IMR-90 (cell line): Measurements from ENCODE around the gene TOX3. TPM values are rescaled to one million over a fixed set of nuclear protein-coding genes. Genes with fewer than 3 reads are reported as not detected.

Source experiments
- ATAC-seq: fragments of 200-7000 bp; cut with Tn5 transposase; 2 replicates; pipeline ENCODE4 v1.9.1; 2020; ENCODE audit warnings: low read depth, mild to moderate bottlenecking, moderate library complexity
- BruUV-seq: library from RNA; stranded (reverse); fragments of 400-500 nt; replicated peaks from 2 replicates; lab custom pipeline; 2021; lab: Mats Ljungman, UMichigan
- CTCF ChIA-PET: fragments of 300-600 bp; formaldehyde crosslinking; extraction: SDS; loops from one replicate; lab custom pipeline; 2021; ENCODE audit warnings: antibody characterized with exemption; lab: Yijun Ruan, JAX
- POLR2A ChIA-PET: fragments of 300-600 bp; sonication (Branson Sonifier 250); formaldehyde crosslinking; loops from one replicate; lab custom pipeline; 2022; ENCODE audit warnings: antibody characterized with exemption; ENCODE audit not compliant: unreplicated experiment; lab: Charles Lee
- DNase-seq: peaks from one replicate; pipeline ENCODE4 v3.0.0; 2013
- H2AFZ ChIP-seq: replicated peaks from 2 replicates; pipeline ENCODE3; 2013; ENCODE audit warnings: low read length, mild to moderate bottlenecking; ENCODE audit not compliant: poor library complexity
- H2AK5ac ChIP-seq: 2 replicates; pipeline ENCODE4 v1.6.1; 2013; ENCODE audit warnings: low read depth, low read length, inconsistent platforms
- H2AK9ac ChIP-seq: replicated peaks from 2 replicates; pipeline ENCODE3; 2013; ENCODE audit warnings: mild to moderate bottlenecking, low read depth, low read length, moderate library complexity; ENCODE audit not compliant: poor library complexity
- H2BK120ac ChIP-seq: 2 replicates; pipeline ENCODE4 v1.6.1; 2013; ENCODE audit warnings: low read depth, low read length, inconsistent platforms
- H2BK15ac ChIP-seq: 3 replicates; pipeline ENCODE4 v1.6.1; 2013; ENCODE audit warnings: low read depth, low read length, inconsistent platforms
- H2BK20ac ChIP-seq: 2 replicates; pipeline ENCODE4 v1.6.1; 2013; ENCODE audit warnings: low read depth, mild to moderate bottlenecking, inconsistent platforms, low read length, moderate library complexity
- H2BK5ac ChIP-seq: 2 replicates; pipeline ENCODE4 v1.6.1; 2013; ENCODE audit warnings: mild to moderate bottlenecking, low read depth, low read length, inconsistent platforms; ENCODE audit not compliant: poor library complexity, severe bottlenecking
- H3K14ac ChIP-seq: replicated peaks from 2 replicates; pipeline ENCODE4 v1.6.1; 2013; ENCODE audit warnings: low read depth, low read length, inconsistent platforms
- H3K18ac ChIP-seq: 2 replicates; pipeline ENCODE4 v1.6.1; 2013; ENCODE audit warnings: low read depth, low read length, control low read depth
- H3K23ac ChIP-seq: 2 replicates; pipeline ENCODE4 v1.6.1; 2013; ENCODE audit warnings: low read depth, low read length, inconsistent platforms
- H3K27ac ChIP-seq: 2 replicates; pipeline ENCODE4 v1.5.1; 2013; ENCODE audit warnings: mild to moderate bottlenecking, control low read depth, low read length; ENCODE audit not compliant: insufficient read depth
- H3K27me3 ChIP-seq: 2 replicates; pipeline ENCODE4 v1.6.1; 2013; ENCODE audit warnings: low read length; ENCODE audit not compliant: control insufficient read depth, insufficient read depth
- H3K36me3 ChIP-seq: 2 replicates; pipeline ENCODE4 v1.6.1; 2013; ENCODE audit warnings: low read length, mixed read lengths; ENCODE audit not compliant: control insufficient read depth, insufficient read depth
- H3K4ac ChIP-seq: 2 replicates; pipeline ENCODE4 v1.6.1; 2013; ENCODE audit warnings: low read depth, low read length, inconsistent platforms
- H3K4me1 ChIP-seq: 2 replicates; pipeline ENCODE4 v1.6.1; 2013; ENCODE audit warnings: low read length, mixed read lengths; ENCODE audit not compliant: control insufficient read depth, insufficient read depth
- H3K4me2 ChIP-seq: 2 replicates; pipeline ENCODE4 v1.6.1; 2013; ENCODE audit warnings: low read depth, mild to moderate bottlenecking, control low read depth, low read length, moderate library complexity
- H3K4me3 ChIP-seq: 2 replicates; pipeline ENCODE4 v1.5.1; 2013; ENCODE audit warnings: low read depth, mild to moderate bottlenecking, control low read depth, low read length, moderate library complexity; ENCODE audit not compliant: insufficient read depth
- H3K56ac ChIP-seq: 2 replicates; pipeline ENCODE4 v1.6.1; 2013; ENCODE audit warnings: low read length, inconsistent platforms; ENCODE audit not compliant: insufficient read depth; ENCODE audit errors: extremely low read depth
- H3K79me1 ChIP-seq, 2 experiments: 2 replicates each; pipeline ENCODE4 v1.6.1; 2013; ENCODE audit warnings: low read length in 2 of 2, inconsistent platforms in 1 of 2, low read depth in 1 of 2
- H3K9ac ChIP-seq: 2 replicates; pipeline ENCODE4 v1.6.1; 2013; ENCODE audit warnings: low read depth, low read length, control low read depth
- H3K9me1 ChIP-seq: 2 replicates; pipeline ENCODE4 v1.6.1; 2013; ENCODE audit warnings: low read length, inconsistent platforms; ENCODE audit not compliant: insufficient read depth
- H3K9me3 ChIP-seq: 2 replicates; pipeline ENCODE4 v1.6.1; 2013; ENCODE audit warnings: low read length; ENCODE audit not compliant: control insufficient read depth, insufficient read depth
- H4K20me1 ChIP-seq: 2 replicates; pipeline ENCODE4 v1.6.1; 2013; ENCODE audit warnings: low read length, inconsistent platforms; ENCODE audit not compliant: insufficient read depth
- H4K5ac ChIP-seq: 2 replicates; pipeline ENCODE4 v1.6.1; 2013; ENCODE audit warnings: mild to moderate bottlenecking, low read depth, low read length, control low read depth
- H4K8ac ChIP-seq, 2 experiments: 2 replicates each; pipeline ENCODE4 v1.6.1; 2013; ENCODE audit warnings: low read depth in 2 of 2, low read length in 2 of 2, control low read depth in 1 of 2, inconsistent platforms in 1 of 2
- H4K91ac ChIP-seq: 2 replicates; pipeline ENCODE4 v1.6.1; 2013; ENCODE audit warnings: low read depth, low read length, inconsistent platforms; ENCODE audit not compliant: insufficient read depth
- CHD1 ChIP-seq: IDR thresholded peaks from 2 replicates; pipeline ENCODE4 v1.6.1; 2012; ENCODE audit warnings: low read depth, low read length, improper control_type of control experiment
- CTCF ChIP-seq: conservative IDR thresholded peaks from 2 replicates; pipeline ENCODE4 v1.5.1; 2012; ENCODE audit warnings: mild to moderate bottlenecking, low read depth, low read length, improper control_type of control experiment
- MAZ ChIP-seq: IDR thresholded peaks from 2 replicates; pipeline ENCODE4 v1.6.1; 2012; ENCODE audit warnings: low read depth, mild to moderate bottlenecking, low read length, improper control_type of control experiment, moderate library complexity, borderline replicate concordance
- NFE2L2 ChIP-seq: fragments of 150-350 bp; IDR thresholded peaks from 2 replicates; pipeline ENCODE4 v1.6.1; 2016; ENCODE audit warnings: low read depth, mild to moderate bottlenecking, low read length
- RFX5 ChIP-seq: IDR thresholded peaks from 2 replicates; pipeline ENCODE4 v1.8.0; 2012; ENCODE audit warnings: low read depth, mild to moderate bottlenecking, low read length, moderate library complexity
- SMC3 ChIP-seq: fragments of 150-350 bp; IDR thresholded peaks from 2 replicates; pipeline ENCODE4 v1.6.1; 2016; ENCODE audit warnings: low read depth, mild to moderate bottlenecking, antibody characterized with exemption, low read length, moderate library complexity
- dilution Hi-C: fragments of 300-500 bp; cut with HindIII; formaldehyde crosslinking; loops from one replicate; pipeline ENCODE4 v1.14.3; 2018; ENCODE audit warnings: low sequenced_read_pairs; ENCODE audit not compliant: unreplicated experiment
- in situ Hi-C: fragments of 300-500 bp; cut with MboI; formaldehyde crosslinking; loops from 3 replicates; pipeline ENCODE4 v1.14.3; 2019; ENCODE audit warnings: low sequenced_read_pairs, inconsistent platforms, mixed read lengths
- intact Hi-C: fragments of 100-400 bp; cut with micrococcal nuclease; formaldehyde crosslinking; loops from 2 replicates; pipeline ENCODE4 v1.10.0; 2022
- polyA plus RNA-seq, 3 experiments: library from polyadenylated mRNA; depleted of rRNA; stranded (reverse); fragments of >200 nt; gene quantifications; 2 replicates each; pipeline ENCODE4 v1.2.3, GENCODE V29; 2012; ENCODE audit warnings: low replicate concordance in 1 of 3
- total RNA-seq: library from RNA; depleted of rRNA; stranded (reverse); fragments of >200 nt; gene quantifications from 2 replicates; pipeline ENCODE4 v1.2.3, GENCODE V29; 2012
- TF ChIP-seq, protein P1 (sequence below): fragments of 150-350 bp; IDR thresholded peaks from 2 replicates; pipeline ENCODE4 v1.6.1; 2016; ENCODE audit warnings: low read depth, mild to moderate bottlenecking, low read length, moderate library complexity, borderline replicate concordance

The TOX3 gene
- total and polyA plus RNA-seq, 2 of the 4 experiments (the other 2 are of a cell fraction), result not detected

- Histone ChIP-seq H4K91ac (no peak overlapping the region), H3K4ac (no peak overlapping the region), H2AK9ac (no peak overlapping the region), H3K4me3 (no peak overlapping the region), H2BK5ac (no peak overlapping the region), H3K18ac (no peak overlapping the region), H3K79me1 (no peaks in the 10 kb centered on the region), H3K9me1 (no peaks in the 10 kb centered on the region), H3K4me1 (no peaks in the 10 kb centered on the region), H2BK20ac (no peak overlapping the region), H4K8ac (no peak overlapping the region), H3K56ac (no peak overlapping the region), H4K20me1 (no peaks in the 10 kb centered on the region), H2BK15ac (no peak overlapping the region), H3K4me2 (no peak overlapping the region), H3K23ac (no peak overlapping the region), H3K36me3 (no peaks in the 10 kb centered on the region), H2AFZ (no peak overlapping the region), H4K5ac (no peak overlapping the region), H3K14ac (no peak overlapping the region), H3K9ac (no peak overlapping the region), H2BK120ac (no peak overlapping the region), H2AK5ac (no peak overlapping the region), H3K27me3 (no peaks in the 10 kb centered on the region), H3K9me3 (no peaks in the 10 kb centered on the region), H3K27ac (no peak overlapping the region)
- no peak for ATAC-seq
- intact Hi-C loops, result no loop called here
- POLR2A ChIA-PET, result no interaction called here
- BruUV-seq, result no TSS peak
- dilution Hi-C loops, result no loop called here
- no peak for DNase-seq
- CTCF ChIA-PET, result no interaction called here
- in situ Hi-C loops, result no loop called here
- TF ChIP-seq RFX5 (no peak), NFE2L2 (no peak), CHD1 (no peak), SMC3 (no peak), MAZ (no peak), CTCF (no peak)
- TF ChIP-seq, protein P1, sequence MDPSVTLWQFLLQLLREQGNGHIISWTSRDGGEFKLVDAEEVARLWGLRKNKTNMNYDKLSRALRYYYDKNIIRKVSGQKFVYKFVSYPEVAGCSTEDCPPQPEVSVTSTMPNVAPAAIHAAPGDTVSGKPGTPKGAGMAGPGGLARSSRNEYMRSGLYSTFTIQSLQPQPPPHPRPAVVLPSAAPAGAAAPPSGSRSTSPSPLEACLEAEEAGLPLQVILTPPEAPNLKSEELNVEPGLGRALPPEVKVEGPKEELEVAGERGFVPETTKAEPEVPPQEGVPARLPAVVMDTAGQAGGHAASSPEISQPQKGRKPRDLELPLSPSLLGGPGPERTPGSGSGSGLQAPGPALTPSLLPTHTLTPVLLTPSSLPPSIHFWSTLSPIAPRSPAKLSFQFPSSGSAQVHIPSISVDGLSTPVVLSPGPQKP, result no peak
These were observed 8.6 kb upstream of the TOX3 start for GRCh38 chr16:52555572-52555971.
